DOHH2 (cell line): Measurements from ENCODE around the gene HSF5.

ENCODE experiments used
- EZH2phosphoT487 ChIP-seq: fragments of 200-600 bp; sonication (generic); IDR thresholded peaks from 2 replicates; pipeline ENCODE4 v1.6.1; 2017; ENCODE audit warnings: borderline replicate concordance, mild to moderate bottlenecking, antibody characterized with exemption, low read length, moderate library complexity, mixed read lengths
- TF ChIP-seq, protein P1 (sequence below): fragments of 200-600 bp; sonication (generic); IDR thresholded peaks from one replicate; pipeline ENCODE4 v1.5.1; 2014; ENCODE audit warnings: antibody characterized with exemption, mild to moderate bottlenecking, low read depth, low read length; ENCODE audit not compliant: poor library complexity, severe bottlenecking

DNA sequence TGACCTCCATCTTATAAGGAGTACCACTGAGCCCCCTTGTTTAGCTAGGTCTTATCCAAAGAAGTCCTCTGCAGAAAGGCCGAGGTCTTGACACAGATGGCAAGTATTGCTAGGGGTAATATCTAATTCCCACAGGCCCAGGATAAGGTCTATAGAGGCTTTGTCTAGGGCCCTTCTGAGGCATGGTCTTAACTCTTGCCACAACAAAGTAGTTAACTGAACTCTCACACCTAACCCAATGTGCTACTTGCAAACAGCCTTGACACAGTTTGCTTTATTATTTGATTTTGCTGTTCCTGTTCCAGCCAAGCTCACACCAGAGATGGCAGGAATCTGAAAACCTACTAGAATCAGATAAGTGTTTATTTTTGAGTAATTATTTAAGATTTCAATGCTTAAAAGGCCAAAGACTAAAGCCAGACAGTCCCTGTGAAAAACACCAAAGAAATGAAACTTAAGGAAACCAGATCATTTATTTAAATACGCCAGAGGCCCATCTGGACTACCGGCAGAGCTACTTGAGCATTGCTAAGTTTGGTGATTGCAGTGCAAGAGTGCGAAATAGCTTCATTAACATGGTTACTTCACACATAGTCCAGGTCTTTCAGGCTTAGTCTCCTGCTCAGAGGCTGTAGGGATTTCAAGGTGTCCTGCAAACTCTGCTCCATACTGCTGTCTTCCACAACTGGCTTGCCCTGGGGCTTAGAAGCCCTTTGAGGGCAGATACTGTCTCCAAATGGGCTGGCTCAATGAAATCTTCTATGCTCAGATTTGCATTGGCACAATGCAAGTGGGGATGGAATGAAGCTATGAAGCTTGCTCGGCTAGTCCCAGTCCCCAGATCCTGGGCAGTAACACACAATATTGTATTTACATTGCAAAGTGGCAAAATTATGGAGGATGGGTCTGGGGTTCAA is 107.7 kb downstream of the HSF5 start:
- TF ChIP-seq, protein P1, sequence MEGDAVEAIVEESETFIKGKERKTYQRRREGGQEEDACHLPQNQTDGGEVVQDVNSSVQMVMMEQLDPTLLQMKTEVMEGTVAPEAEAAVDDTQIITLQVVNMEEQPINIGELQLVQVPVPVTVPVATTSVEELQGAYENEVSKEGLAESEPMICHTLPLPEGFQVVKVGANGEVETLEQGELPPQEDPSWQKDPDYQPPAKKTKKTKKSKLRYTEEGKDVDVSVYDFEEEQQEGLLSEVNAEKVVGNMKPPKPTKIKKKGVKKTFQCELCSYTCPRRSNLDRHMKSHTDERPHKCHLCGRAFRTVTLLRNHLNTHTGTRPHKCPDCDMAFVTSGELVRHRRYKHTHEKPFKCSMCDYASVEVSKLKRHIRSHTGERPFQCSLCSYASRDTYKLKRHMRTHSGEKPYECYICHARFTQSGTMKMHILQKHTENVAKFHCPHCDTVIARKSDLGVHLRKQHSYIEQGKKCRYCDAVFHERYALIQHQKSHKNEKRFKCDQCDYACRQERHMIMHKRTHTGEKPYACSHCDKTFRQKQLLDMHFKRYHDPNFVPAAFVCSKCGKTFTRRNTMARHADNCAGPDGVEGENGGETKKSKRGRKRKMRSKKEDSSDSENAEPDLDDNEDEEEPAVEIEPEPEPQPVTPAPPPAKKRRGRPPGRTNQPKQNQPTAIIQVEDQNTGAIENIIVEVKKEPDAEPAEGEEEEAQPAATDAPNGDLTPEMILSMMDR: no peak
- TF ChIP-seq EZH2phosphoT487: no peak
